SU-DHL-6 (cell line): ENCODE results near the gene PITHD1.

Experiments used
- H2AFZ ChIP-seq: fragments of 200-600 bp; sonication (generic); 2 replicates; pipeline ENCODE4 v1.6.1; 2014; ENCODE audit warnings: low read depth, mild to moderate bottlenecking, moderate library complexity, mixed read lengths, antibody characterized with exemption, low read length; ENCODE audit not compliant: severe bottlenecking
- H3F3A ChIP-seq: fragments of 200-600 bp; shearing (Covaris generic); 2 replicates; pipeline ENCODE4 v1.6.0; 2016; ENCODE audit warnings: antibody characterized with exemption, mild to moderate bottlenecking; ENCODE audit not compliant: insufficient read depth
- H3K27ac ChIP-seq: fragments of 200-600 bp; sonication (generic); 2 replicates; pipeline ENCODE4 v1.5.1; 2016; ENCODE audit warnings: low read depth, mild to moderate bottlenecking, low read length, moderate library complexity, mixed read lengths
- H3K27me3 ChIP-seq: fragments of 200-600 bp; sonication (generic), shearing (Covaris generic); 2 replicates; pipeline ENCODE4 v1.6.0; 2014; ENCODE audit warnings: mild to moderate bottlenecking, low read length
- H3K36me3 ChIP-seq: fragments of 200-600 bp; sonication (generic); 2 replicates; pipeline ENCODE4 v1.6.1; 2014; ENCODE audit warnings: mild to moderate bottlenecking, low read length, mixed read lengths
- H3K4me2 ChIP-seq: fragments of 300-600, 200-600 bp; shearing (Covaris generic), sonication (generic); 2 replicates; pipeline ENCODE4 v1.6.0; 2014; ENCODE audit warnings: low read length, low read depth, mild to moderate bottlenecking; ENCODE audit not compliant: poor library complexity, severe bottlenecking
- H3K4me3 ChIP-seq: fragments of 200-600 bp; sonication (generic); 2 replicates; pipeline ENCODE4 v1.5.1; 2014; ENCODE audit warnings: antibody characterized with exemption, low read length, mild to moderate bottlenecking, mixed read lengths; ENCODE audit not compliant: insufficient read depth, poor library complexity, severe bottlenecking
- H3K79me2 ChIP-seq: fragments of 200-600 bp; sonication (generic); 2 replicates; pipeline ENCODE4 v1.6.1; 2014; ENCODE audit warnings: mild to moderate bottlenecking, low read length, moderate library complexity; ENCODE audit not compliant: insufficient read depth
- H3K9ac ChIP-seq: fragments of 200-600 bp; sonication (generic); 2 replicates; pipeline ENCODE4 v1.7.0; 2014; ENCODE audit warnings: mild to moderate bottlenecking, low read length
- H3K9me2 ChIP-seq: fragments of 200-600 bp; sonication (generic); replicated peaks from 2 replicates; pipeline ENCODE4 v1.6.1; 2014; ENCODE audit warnings: low read length; ENCODE audit not compliant: insufficient read depth
- H3K9me3 ChIP-seq: fragments of 200-600 bp; sonication (generic); 2 replicates; pipeline ENCODE4 v1.6.1; 2014; ENCODE audit warnings: low read length, mixed read lengths; ENCODE audit not compliant: insufficient read depth
- H4K20me1 ChIP-seq: fragments of 200-600 bp; sonication (generic); 2 replicates; pipeline ENCODE4 v1.6.1; 2014; ENCODE audit warnings: low read depth, mild to moderate bottlenecking, antibody characterized with exemption, low read length, moderate library complexity, mixed read lengths
- EZH2phosphoT487 ChIP-seq: fragments of 200-600 bp; sonication (generic), shearing (Covaris generic); conservative IDR thresholded peaks from 2 replicates; pipeline ENCODE4 v1.6.1; 2018; ENCODE audit warnings: mild to moderate bottlenecking, antibody characterized with exemption, low read length, moderate library complexity, mixed read lengths
- TF ChIP-seq, protein P1 (sequence below): fragments of 200-600 bp; sonication (generic); IDR thresholded peaks from one replicate; pipeline ENCODE4 v1.5.1; 2017; ENCODE audit warnings: antibody characterized with exemption, mild to moderate bottlenecking, low read length, moderate library complexity; ENCODE audit not compliant: insufficient read depth, poor library complexity, severe bottlenecking

The PITHD1 gene

DNA sequence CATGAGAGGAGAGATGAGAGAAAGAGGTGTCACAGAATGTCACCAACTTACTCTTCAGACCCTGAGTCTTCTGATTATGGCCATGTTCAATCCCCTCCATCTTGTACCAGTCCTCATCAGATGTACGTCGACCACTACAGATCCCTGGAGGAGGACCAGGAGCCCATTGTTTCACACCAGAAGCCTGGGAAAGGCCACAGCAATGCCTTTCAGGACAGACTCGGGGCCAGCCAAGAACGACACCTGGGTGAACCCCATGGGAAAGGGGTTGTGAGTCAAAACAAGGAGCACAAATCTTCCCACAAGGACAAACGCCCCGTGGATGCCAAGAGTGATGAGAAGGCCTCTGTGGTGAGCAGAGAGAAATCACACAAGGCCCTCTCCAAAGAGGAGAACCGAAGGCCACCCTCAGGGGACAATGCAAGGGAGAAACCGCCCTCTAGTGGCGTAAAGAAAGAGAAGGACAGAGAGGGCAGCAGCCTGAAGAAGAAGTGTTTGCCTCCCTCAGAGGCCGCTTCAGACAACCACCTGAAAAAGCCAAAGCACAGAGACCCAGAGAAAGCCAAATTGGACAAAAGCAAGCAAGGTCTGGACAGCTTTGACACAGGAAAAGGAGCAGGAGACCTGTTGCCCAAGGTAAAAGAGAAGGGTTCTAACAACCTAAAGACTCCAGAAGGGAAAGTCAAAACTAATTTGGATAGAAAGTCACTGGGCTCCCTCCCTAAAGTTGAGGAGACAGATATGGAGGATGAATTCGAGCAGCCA is 27.0 kb upstream of the PITHD1 start:
- Histone ChIP-seq H3K9me3 (no peaks in the 10 kb centered on the region), H2AFZ (no peak overlapping the region), H3K9ac (no peak overlapping the region), H3K27me3 (no peaks in the 10 kb centered on the region), H3K27ac (no peak overlapping the region), H3K4me3 (no peak overlapping the region), H3K36me3 (peaks cover 29% of the 10 kb centered on the region), H3F3A (peaks cover 3% of the 10 kb centered on the region; the same call in 1 of the 2 replicates), H3K9me2 (no peaks in the 10 kb centered on the region), H3K79me2 (peaks cover 25% of the 10 kb centered on the region), H3K4me2 (no peak overlapping the region), H4K20me1 (no peaks in the 10 kb centered on the region)
- no peak for TF ChIP-seq EZH2phosphoT487
- TF ChIP-seq, protein P1, sequence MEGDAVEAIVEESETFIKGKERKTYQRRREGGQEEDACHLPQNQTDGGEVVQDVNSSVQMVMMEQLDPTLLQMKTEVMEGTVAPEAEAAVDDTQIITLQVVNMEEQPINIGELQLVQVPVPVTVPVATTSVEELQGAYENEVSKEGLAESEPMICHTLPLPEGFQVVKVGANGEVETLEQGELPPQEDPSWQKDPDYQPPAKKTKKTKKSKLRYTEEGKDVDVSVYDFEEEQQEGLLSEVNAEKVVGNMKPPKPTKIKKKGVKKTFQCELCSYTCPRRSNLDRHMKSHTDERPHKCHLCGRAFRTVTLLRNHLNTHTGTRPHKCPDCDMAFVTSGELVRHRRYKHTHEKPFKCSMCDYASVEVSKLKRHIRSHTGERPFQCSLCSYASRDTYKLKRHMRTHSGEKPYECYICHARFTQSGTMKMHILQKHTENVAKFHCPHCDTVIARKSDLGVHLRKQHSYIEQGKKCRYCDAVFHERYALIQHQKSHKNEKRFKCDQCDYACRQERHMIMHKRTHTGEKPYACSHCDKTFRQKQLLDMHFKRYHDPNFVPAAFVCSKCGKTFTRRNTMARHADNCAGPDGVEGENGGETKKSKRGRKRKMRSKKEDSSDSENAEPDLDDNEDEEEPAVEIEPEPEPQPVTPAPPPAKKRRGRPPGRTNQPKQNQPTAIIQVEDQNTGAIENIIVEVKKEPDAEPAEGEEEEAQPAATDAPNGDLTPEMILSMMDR = peak; percentile 75

DNA sequence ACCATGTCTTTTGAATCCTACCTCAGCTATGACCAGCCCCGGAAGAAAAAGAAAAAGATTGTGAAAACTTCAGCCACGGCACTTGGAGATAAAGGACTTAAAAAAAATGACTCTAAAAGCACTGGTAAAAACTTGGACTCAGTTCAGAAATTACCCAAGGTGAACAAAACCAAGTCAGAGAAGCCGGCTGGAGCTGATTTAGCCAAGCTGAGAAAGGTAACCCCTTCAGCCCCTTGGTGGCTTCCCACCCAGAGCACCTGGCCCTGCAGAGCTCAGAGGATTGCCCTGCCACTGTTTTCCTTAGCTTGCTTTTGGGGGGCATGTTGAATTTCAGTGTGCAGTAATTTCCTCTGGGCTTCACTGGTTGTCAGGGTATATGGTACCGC is 26.4 kb upstream of the PITHD1 start:
- Histone ChIP-seq H4K20me1 (no peaks in the 10 kb centered on the region), H3K79me2 (peaks cover 21% of the 10 kb centered on the region)
- TF ChIP-seq, protein P1 = no peak
- no peak for TF ChIP-seq EZH2phosphoT487

DNA sequence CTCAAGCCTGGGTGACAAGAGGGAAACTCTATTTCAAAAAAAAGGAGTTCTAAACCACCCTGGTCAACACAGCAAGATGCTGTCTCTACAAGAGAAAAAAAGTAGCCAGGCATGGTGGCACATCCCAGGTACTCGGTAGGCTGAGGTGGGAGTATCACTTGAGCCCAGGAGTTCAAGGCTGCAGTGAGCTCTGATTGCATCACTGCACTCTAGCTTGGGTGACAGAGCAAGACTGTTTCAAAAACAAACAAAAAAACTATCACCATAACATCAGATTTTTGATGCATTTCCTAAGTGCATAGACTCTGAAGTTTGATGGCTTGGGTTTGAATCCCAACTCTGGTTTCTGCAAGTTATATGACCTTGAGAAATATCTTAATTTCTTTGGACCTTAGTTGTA is 25.3 kb upstream of the PITHD1 start:
- Histone ChIP-seq H3K27me3 (no peaks in the 10 kb centered on the region), H2AFZ (no peak overlapping the region), H3K27ac (no peak overlapping the region), H3K9me3 (no peaks in the 10 kb centered on the region), H4K20me1 (no peaks in the 10 kb centered on the region), H3F3A (no peaks in the 10 kb centered on the region), H3K9ac (no peak overlapping the region), H3K9me2 (no peaks in the 10 kb centered on the region), H3K79me2 (peaks cover 10% of the 10 kb centered on the region), H3K4me2 (no peak overlapping the region), H3K36me3 (peaks cover 39% of the 10 kb centered on the region), H3K4me3 (no peak overlapping the region)
- TF ChIP-seq, protein P1 = no peak
- no peak for TF ChIP-seq EZH2phosphoT487

More for the DNA sequence above, 26.4 kb upstream of the PITHD1 start:
- no peak overlapping the region for H2AFZ ChIP-seq
- H3F3A ChIP-seq = peaks cover under 1% of the 10 kb centered on the region; the same call in 1 of the 2 replicates
- H3K9ac ChIP-seq = no peak overlapping the region
- H3K9me3 ChIP-seq = no peaks in the 10 kb centered on the region
- no peak overlapping the region for H3K4me3 ChIP-seq
- no peak overlapping the region for H3K4me2 ChIP-seq
- H3K36me3 ChIP-seq = peaks cover 33% of the 10 kb centered on the region
- no peaks in the 10 kb centered on the region for H3K27me3 ChIP-seq
- no peak overlapping the region for H3K27ac ChIP-seq
- H3K9me2 ChIP-seq = no peaks in the 10 kb centered on the region
